ENCODE results near the gene ACTN4.
A peak's percentile ranks its signal among the peaks of the same experiment; 100 is the strongest.

Gene ACTN4

DNA sequence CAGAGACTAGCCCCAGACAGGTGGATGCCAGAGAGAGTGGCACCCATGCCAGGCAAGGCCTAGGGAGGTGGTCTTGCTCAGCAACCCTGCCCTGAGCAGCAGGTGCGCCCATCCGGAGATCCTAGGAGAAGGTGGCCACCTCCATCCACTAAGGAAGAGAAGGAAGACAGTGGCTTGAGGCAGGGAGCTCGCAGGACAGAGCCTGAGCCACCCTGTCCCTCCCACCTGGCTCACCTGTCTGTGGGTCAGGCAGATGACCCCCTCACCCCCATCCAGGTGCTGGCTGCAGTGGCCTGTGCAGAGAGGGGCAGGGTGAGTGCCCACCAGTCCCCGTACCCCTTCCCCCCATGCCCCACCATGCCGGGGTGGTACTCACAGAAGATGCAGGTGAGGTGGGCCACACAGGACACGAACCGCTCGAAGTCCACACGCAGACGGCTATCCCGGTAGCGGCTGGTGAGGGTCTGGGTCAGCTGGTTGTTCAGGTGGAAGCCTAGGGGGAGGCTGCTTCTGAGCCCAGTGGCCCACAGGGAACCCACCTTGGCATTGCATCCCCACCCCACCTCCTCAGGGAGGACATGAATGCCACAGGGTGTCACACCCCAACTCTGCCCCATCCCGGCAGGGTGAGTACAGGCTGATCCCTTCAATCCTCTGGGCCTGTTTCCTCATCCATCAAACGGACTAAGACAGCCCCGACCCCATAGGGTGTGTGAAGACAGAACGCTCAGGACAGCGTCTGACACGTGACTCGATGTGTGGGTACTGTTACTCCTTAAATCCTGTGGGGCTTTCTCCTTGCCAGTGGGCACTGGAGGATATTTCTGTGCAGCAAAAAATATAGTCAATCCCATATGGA lies 83.5 kb downstream of the ACTN4 start:
- no peak for DNase-seq (ENCODE audit: low spot score)
- in situ Hi-C loops (cut with MboI; ENCODE audit: low sequenced_read_pairs, unreplicated experiment) = no loop called here
- TF ChIP-seq, protein P1, sequence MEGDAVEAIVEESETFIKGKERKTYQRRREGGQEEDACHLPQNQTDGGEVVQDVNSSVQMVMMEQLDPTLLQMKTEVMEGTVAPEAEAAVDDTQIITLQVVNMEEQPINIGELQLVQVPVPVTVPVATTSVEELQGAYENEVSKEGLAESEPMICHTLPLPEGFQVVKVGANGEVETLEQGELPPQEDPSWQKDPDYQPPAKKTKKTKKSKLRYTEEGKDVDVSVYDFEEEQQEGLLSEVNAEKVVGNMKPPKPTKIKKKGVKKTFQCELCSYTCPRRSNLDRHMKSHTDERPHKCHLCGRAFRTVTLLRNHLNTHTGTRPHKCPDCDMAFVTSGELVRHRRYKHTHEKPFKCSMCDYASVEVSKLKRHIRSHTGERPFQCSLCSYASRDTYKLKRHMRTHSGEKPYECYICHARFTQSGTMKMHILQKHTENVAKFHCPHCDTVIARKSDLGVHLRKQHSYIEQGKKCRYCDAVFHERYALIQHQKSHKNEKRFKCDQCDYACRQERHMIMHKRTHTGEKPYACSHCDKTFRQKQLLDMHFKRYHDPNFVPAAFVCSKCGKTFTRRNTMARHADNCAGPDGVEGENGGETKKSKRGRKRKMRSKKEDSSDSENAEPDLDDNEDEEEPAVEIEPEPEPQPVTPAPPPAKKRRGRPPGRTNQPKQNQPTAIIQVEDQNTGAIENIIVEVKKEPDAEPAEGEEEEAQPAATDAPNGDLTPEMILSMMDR (IDR thresholded peaks at IDR 0.05; ENCODE audit: borderline replicate concordance, control extremely low read depth, extremely low read depth, insufficient read depth, missing control alignments) = no peak

DNA sequence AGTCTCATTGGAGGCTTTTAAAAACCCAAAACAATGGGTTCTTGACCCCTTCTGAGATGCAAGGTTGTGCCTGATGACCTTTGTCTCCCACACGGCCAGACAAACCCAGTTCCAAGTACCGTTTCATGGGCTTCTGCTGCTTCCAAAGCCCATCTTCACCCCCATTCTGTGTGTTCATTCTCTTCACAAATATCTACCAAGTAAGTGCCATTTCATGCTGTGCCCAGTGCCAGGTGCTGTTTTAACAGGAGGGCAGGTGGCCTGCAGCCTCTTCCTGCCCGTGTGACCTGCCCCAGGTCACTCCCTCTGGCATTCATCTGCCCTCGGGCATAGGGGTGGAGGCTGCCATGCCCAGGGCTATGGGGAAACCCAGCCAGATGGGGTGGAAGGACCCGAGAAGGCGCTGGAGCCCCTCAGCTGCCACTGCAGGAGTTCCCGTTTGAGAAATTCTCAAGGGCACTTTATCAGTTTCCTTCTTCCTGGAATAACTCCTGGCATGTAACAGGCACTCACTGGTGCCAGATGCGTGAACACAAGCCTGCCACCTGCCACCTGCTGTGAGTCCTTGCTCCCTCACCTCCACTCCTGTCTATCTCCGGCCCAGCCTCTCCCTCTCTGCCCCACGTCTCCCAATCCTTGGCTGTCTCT lies 84.3 kb downstream of the ACTN4 start:
- TF ChIP-seq, protein P1 (IDR thresholded peaks at IDR 0.05; ENCODE audit: borderline replicate concordance, control extremely low read depth, extremely low read depth, insufficient read depth, missing control alignments) = no peak
- in situ Hi-C loops (cut with MboI; ENCODE audit: low sequenced_read_pairs, unreplicated experiment) = no loop called here
- DNase-seq (ENCODE audit: low spot score) = no peak

DNA sequence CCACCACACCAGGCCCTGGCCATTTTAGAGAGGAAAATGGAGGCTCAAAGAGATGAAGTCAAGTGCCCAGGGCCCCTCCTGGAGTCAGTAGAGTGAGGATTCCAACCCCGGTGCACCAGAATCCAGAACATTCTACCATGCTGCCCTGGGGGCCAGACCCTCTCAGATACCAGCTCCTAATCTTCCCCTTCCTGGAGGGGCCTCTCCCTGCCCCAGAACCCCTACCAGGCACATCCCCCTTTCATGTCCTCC lies 85.7 kb downstream of the ACTN4 start:
- in situ Hi-C loops (cut with MboI; ENCODE audit: low sequenced_read_pairs, unreplicated experiment) = no loop called here
- TF ChIP-seq, protein P1 (IDR thresholded peaks at IDR 0.05; ENCODE audit: borderline replicate concordance, control extremely low read depth, extremely low read depth, insufficient read depth, missing control alignments) = no peak
- DNase-seq (ENCODE audit: low spot score) = no peak

DNA sequence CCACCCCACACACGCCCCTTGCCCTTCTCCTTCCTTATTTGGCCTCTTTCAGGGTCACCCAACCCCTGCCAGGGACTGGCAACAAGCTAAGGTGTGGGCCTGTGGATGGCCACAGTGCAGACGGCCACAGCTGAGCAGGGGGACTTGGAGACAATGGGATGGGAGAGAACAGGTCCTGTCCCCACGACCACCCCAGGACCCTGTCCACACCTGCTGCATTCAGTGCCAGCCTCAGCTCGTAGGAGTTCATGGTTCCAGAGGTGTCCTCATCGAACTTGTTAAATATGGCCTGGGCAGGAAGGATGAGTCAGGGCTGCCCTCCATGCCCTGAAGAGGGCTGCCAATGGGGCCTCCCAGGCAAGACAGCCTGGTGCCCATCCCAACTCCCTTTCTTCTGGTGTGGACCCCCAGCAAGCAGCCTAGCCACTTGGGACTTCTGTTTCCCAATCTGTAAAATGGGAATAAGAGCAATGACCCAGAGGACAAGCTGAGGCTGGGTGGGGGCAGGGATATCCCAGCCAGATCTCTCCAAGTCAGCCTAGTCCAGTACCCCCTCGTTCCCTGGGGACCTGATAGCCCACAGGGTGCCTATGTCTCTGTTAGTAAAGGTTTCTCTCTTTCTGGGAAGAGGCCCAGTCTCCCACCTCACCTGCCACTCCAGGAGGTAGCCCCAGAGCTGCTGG lies 86.2 kb downstream of the ACTN4 start:
- in situ Hi-C loops (cut with MboI; ENCODE audit: low sequenced_read_pairs, unreplicated experiment) = no loop called here

DNA sequence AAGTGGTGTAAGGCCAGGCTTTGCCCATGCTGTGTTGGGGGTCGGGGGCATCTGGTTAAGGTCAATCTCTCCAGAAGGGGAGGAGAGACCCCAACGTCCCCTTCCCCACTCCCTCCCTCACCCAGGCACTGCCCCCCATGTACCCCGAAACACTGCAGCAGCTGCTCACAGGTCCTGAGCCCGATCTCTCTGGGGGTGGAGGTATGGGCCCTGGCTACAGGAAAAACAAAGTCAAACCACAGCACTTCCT lies 86.7 kb downstream of the ACTN4 start:
- in situ Hi-C loops (cut with MboI; ENCODE audit: low sequenced_read_pairs, unreplicated experiment) = no loop called here
- peak; percentile 72 for DNase-seq (ENCODE audit: low spot score)
- TF ChIP-seq, protein P1 (IDR thresholded peaks at IDR 0.05; ENCODE audit: borderline replicate concordance, control extremely low read depth, extremely low read depth, insufficient read depth, missing control alignments) = no peak

More for the DNA sequence above, 86.2 kb downstream of the ACTN4 start:
- no peak for DNase-seq (ENCODE audit: low spot score)
- TF ChIP-seq, protein P1 (IDR thresholded peaks at IDR 0.05; ENCODE audit: borderline replicate concordance, control extremely low read depth, extremely low read depth, insufficient read depth, missing control alignments) = no peak

DNA sequence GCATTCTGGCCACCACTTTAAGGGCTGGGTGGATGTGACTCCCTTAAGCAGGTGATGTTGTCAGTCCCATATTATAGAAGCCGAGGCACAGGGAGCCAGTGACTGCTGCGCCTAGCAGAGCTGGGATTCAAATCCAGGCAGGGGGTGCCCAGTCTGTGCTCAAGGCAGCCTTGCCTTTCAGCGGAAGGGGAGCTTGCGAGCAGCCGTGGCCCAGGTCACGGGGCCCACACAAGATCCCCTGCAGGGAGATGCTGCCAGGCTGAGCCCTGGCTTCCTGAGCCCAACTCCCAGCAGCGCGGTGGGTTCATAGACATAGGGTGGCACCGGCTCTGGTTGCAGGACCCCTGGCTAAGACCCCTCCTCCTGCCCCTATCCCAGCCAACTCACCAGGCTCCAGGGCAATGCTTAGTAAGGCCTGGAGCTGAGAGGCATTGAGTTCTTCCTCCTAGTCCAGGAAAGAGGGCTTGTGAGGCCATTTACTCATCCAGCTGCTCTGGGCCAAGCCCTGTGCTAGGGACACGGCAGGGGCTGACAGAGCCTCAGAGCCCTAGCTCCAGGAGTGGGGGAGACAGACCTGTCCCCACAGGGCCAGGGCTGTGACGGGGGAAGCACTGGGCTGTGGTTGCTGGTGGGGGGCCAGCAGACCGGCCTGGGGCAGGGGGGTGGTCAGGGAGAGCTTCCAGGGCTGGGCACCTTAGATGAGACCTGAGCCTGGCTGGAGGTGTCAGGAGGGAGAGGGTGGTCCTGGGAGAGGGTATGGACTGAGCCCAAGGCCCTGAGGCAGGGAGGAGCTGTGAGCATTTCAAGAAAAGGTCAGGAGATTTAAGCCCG lies 87.2 kb downstream of the ACTN4 start:
- in situ Hi-C loops (cut with MboI; ENCODE audit: low sequenced_read_pairs, unreplicated experiment) = no loop called here
- no peak for DNase-seq (ENCODE audit: low spot score)
- TF ChIP-seq, protein P1 (IDR thresholded peaks at IDR 0.05; ENCODE audit: borderline replicate concordance, control extremely low read depth, extremely low read depth, insufficient read depth, missing control alignments) = no peak

All from GM13976 (cell line).